IPS-18c (cell line): ENCODE results near the gene ZBTB42.
A peak's percentile ranks its signal among the peaks of the same experiment; 100 is the strongest.

Experiments
- H3K4me3 ChIP-seq: 2 replicates; pipeline ENCODE4 v1.7.0; 2013; ENCODE audit warnings: low read depth, mild to moderate bottlenecking, low read length, moderate library complexity; ENCODE audit not compliant: insufficient read depth
- H3K9me3 ChIP-seq: one replicate; pipeline ENCODE4 v1.6.1; 2013; ENCODE audit warnings: mild to moderate bottlenecking, low read length, moderate library complexity; ENCODE audit not compliant: control insufficient read depth, insufficient read depth

Gene ZBTB42

GRCh38 chr14:104766863-104767633, 33.9 kb upstream of the ZBTB42 start:
- H3K9me3 ChIP-seq, result peaks cover 9% of the 10 kb centered on the region
- H3K4me3 ChIP-seq, result no peak overlapping the region

GRCh38 chr14:104767634-104767918, 33.3 kb upstream of the ZBTB42 start:
- Histone ChIP-seq H3K4me3 (no peak overlapping the region), H3K9me3 (peaks cover 9% of the 10 kb centered on the region)

GRCh38 chr14:104768437-104769323, 32.2 kb upstream of the ZBTB42 start:
- peak overlapping the region; percentile 28; the same call in 1 of the 2 replicates for H3K4me3 ChIP-seq
- H3K9me3 ChIP-seq, result peaks cover 9% of the 10 kb centered on the region

- Histone ChIP-seq H3K9me3 (peaks cover 9% of the 10 kb centered on the region), H3K4me3 (no peak overlapping the region)
Observed at GRCh38 chr14:104769324-104770071, 31.4 kb upstream of the ZBTB42 start.

GRCh38 chr14:104770072-104770579, 30.8 kb upstream of the ZBTB42 start:
- Histone ChIP-seq H3K4me3 (no peak overlapping the region), H3K9me3 (peaks cover 9% of the 10 kb centered on the region)

GRCh38 chr14:104770851-104771272, 30.0 kb upstream of the ZBTB42 start:
- peaks cover 9% of the 10 kb centered on the region for H3K9me3 ChIP-seq
- no peak overlapping the region for H3K4me3 ChIP-seq

GRCh38 chr14:104771374-104771773, 29.5 kb upstream of the ZBTB42 start:
- Histone ChIP-seq H3K9me3 (peaks cover 9% of the 10 kb centered on the region), H3K4me3 (no peak overlapping the region)

- Histone ChIP-seq H3K4me3 (no peak overlapping the region), H3K9me3 (peaks cover 9% of the 10 kb centered on the region)
Observed at GRCh38 chr14:104771918-104772706, 28.8 kb upstream of the ZBTB42 start.

GRCh38 chr14:104772707-104773504, 28.0 kb upstream of the ZBTB42 start:
- H3K9me3 ChIP-seq, result peaks cover 9% of the 10 kb centered on the region
- no peak overlapping the region for H3K4me3 ChIP-seq

- no peak overlapping the region for H3K4me3 ChIP-seq
- peaks cover 9% of the 10 kb centered on the region for H3K9me3 ChIP-seq
Observed at GRCh38 chr14:104773505-104774452, 27.1 kb upstream of the ZBTB42 start.

- H3K4me3 ChIP-seq, result no peak overlapping the region
- peaks cover 9% of the 10 kb centered on the region for H3K9me3 ChIP-seq
Observed at GRCh38 chr14:104774453-104775072, 26.3 kb upstream of the ZBTB42 start.

- Histone ChIP-seq H3K9me3 (peaks cover 9% of the 10 kb centered on the region), H3K4me3 (no peak overlapping the region)
Observed at GRCh38 chr14:104775073-104775489, 25.8 kb upstream of the ZBTB42 start.

GRCh38 chr14:104776481-104776880, 24.4 kb upstream of the ZBTB42 start:
- Histone ChIP-seq H3K9me3 (peaks cover 4% of the 10 kb centered on the region), H3K4me3 (no peak overlapping the region)

- Histone ChIP-seq H3K9me3 (no peaks in the 10 kb centered on the region), H3K4me3 (no peak overlapping the region)
Observed at GRCh38 chr14:104776961-104777807, 23.7 kb upstream of the ZBTB42 start.
